Measurements from ENCODE around the gene RAMP1. TPM values are rescaled to one million over a fixed set of nuclear protein-coding genes. Genes with fewer than 3 reads are reported as not detected.

RAMP1 gene
- total RNA-seq, 1 experiment from 2014 or later, result 23.4 TPM

DNA sequence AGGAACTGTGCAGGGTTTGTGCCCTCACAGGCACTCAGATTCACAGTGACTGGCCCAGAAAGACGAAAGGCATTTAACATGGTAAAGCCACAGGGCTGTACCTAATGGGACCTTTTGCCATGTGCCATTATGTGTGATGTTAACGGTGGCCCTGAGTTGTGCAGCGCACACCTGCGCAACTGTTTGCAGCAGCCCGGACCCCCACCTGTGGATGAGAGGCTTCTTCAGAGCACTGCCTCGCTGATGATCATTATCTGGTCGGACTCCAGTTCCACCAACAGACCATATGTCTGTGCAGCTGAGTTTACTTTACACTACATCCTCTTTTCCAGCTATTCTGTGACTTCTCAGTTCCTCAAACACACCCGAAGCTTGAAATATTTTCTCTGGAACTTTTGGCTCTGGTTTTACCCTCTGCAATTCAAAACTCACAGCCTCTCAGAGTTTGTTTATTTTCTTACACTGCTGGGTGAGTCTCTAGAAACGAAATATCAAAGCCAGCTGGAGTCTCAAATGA is 71.8 kb downstream of the RAMP1 start:
- no peak for ATAC-seq
- RAD21 ChIA-PET (ENCODE audit: low non-redundant PET in 1 of 2, low total read pairs in 2 of 2, uncharacterized antibody in 2 of 2, unreplicated experiment in 2 of 2), result no interaction called here
- Histone ChIP-seq H2AFZ (ENCODE audit: low read depth, low read length, poor library complexity, severe bottlenecking) (no peak overlapping the region), H3K9me3 (ENCODE audit: control insufficient read depth in 1 of 2, insufficient read depth in 1 of 2, low read depth in 1 of 2, low read length in 2 of 2) (peaks cover 4 to 14% of the 10 kb centered on the region in 2 experiments; a peak in 2 of 4 replicates), H4K20me1 (ENCODE audit: insufficient read depth) (no peaks in the 10 kb centered on the region), H3K4me2 (ENCODE audit: low read length) (no peak overlapping the region), H3K4me3 (replicated peaks in 1 of 2; ENCODE audit: low read depth in 1 of 2, low read length in 2 of 2) (no peak overlapping the region), H3K36me3 (ENCODE audit: control insufficient read depth in 1 of 2, insufficient read depth in 2 of 2, low read length in 2 of 2) (no peaks in the 10 kb centered on the region), H3K79me2 (ENCODE audit: insufficient read depth, low read length) (no peaks in the 10 kb centered on the region), H3K9me2 (ENCODE audit: insufficient read depth) (no peaks in the 10 kb centered on the region), H3K9ac (ENCODE audit: low read length) (no peak overlapping the region), H3K27me3 (ENCODE audit: insufficient read depth, low read length) (no peaks in the 10 kb centered on the region), H3K27ac (ENCODE audit: low read depth, low read length) (no peak overlapping the region), H3K4me1 (ENCODE audit: control insufficient read depth in 1 of 2, insufficient read depth in 2 of 2, low read length in 2 of 2) (peaks cover 6 to 11% of the 10 kb centered on the region in 2 experiments; a peak in 3 of 4 replicates)
- TF ChIP-seq POLR2AphosphoS5 (IDR thresholded peaks at IDR 0.05; ENCODE audit: low read depth, low read length) (no peak), ELF1 (IDR thresholded peaks at IDR 0.05; ENCODE audit: borderline replicate concordance, low read depth) (no peak), RAD21 (IDR thresholded peaks at IDR 0.05; ENCODE audit: low read depth) (no peak), SP1 (IDR thresholded peaks at IDR 0.05; ENCODE audit: low read depth) (no peak), EGR1 (IDR thresholded peaks at IDR 0.05; ENCODE audit: low read depth) (no peak), SRF (IDR thresholded peaks at IDR 0.05; ENCODE audit: low read depth) (no peak), TCF7L2 (IDR thresholded peaks at IDR 0.05; ENCODE audit: borderline replicate concordance, extremely low read depth, insufficient read depth, insufficient read length) (no peak), EZH2 (IDR thresholded peaks at IDR 0.05) (no peak), CTCF (IDR thresholded peaks at IDR 0.05 in 2 of 3, conservative IDR thresholded peaks at IDR 0.05 in 1 of 3; ENCODE audit: borderline replicate concordance in 1 of 3, insufficient read depth in 1 of 3, low read depth in 2 of 3, low read length in 2 of 3) (no peak)
- BruUV-seq (replicated peaks), result no TSS peak
- CTCF ChIA-PET, result no interaction called here
- intact Hi-C loops (cut with micrococcal nuclease), result no loop called here
- DNase-seq (ENCODE audit: low read depth, low spot score), result no peak
- POLR2A ChIA-PET, result no interaction called here
